OCI-LY7 (cell line): ENCODE measurements around the gene PRCD.

Source experiments
- CTCF ChIP-seq: fragments of 200-600 bp; sonication (generic); conservative IDR thresholded peaks from 2 replicates; pipeline ENCODE4 v1.5.1; 2014; ENCODE audit warnings: mild to moderate bottlenecking, antibody characterized with exemption, low read length, moderate library complexity, mixed read lengths
- EZH2phosphoT487 ChIP-seq: fragments of 200-600 bp; sonication (generic); IDR thresholded peaks from 2 replicates; pipeline ENCODE4 v1.6.1; 2018; ENCODE audit warnings: low read depth, borderline replicate concordance, mild to moderate bottlenecking, mixed run types, antibody characterized with exemption, low read length, moderate library complexity, mixed read lengths

- TF ChIP-seq CTCF (no peak), EZH2phosphoT487 (no peak)
Measured at GRCh38 chr17:76550712-76551615, 11.1 kb downstream of the PRCD start.
